NCI-H524 (cell line): Measurements from ENCODE around the gene SRPK2.
"Not testable (repeated sequence)": the region's sequence is repeated elsewhere in the genome, so short reads cannot be mapped to it uniquely, and the experiment has no call there.

Experiments
- DNase-seq, 2 experiments: peaks; one replicate each; lab custom pipeline; 2025; lab: John Stamatoyannopoulos, UW

SRPK2 gene

DNA sequence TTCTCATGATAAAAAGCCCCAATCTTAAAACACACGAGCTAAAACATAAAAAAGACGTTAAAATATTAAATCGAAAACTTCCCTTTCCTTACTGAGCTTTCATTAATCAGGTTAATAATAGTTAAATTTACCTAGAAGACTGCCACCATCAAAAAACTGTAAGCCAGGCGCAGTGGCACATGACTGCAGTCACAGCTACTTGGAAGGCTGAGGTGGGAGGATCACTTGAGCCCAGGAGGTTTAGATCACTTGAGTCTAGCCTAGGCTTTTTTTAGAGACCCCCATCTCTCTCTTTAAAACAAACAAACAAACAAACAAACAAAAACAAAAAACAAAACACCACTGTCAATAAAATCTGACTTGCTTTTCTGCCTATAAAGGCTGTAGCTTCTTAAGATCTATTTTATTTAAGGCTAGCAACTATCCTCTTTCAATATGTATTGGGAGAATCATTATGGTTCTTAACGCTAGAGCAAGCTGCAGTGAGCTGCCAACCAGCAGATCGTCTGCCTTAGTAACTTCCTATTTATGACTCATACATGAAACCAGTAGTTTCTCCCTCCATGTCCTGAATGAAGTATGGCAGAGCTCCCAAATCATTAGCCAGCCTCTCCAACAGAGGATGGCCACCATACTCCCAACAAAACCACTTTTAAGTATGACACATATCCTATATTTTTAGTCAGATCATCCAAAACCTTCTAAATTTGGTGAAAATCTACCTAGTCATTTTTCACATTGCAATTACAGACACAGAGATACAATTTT, 163.7 kb downstream of the SRPK2 start:
- DNase-seq = no peak

DNA sequence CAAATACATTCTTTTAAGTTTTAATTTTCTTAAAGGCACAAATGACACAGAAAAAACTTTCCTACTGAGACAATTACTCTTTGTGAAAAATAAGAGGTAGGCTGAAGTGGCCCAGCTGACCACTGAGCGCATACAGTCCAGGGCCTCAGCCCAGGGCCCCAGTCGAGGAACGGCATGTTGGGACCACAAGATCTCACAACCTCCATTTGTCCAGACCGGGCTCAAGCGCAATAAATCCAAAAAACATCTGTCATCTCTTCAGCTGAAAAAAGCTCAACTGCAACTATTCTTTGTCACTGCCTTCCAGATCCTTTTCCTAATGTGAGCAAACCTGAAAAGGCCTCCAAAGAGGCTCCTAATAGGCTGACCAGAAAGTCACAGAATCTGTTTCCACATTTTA, 165.8 kb downstream of the SRPK2 start:
- DNase-seq = peak; percentile 6 to 61

DNA sequence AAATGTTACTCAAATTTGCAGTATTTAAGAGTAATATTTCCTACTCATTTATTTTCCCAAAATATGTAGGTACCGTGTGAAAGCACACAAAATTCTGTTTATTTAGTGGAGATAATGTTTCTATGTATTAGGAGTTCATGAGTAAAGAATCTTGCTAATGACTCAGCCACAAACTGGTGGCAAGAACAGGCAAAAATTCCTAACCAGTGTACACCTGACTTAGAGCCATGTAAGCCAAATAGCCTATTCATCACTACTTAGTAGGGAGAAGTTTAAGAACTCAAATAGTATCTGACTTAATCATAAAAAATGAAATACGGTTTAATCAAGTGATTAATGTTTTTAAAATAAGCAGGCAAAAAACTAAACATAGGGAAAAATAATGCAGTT, 169.0 kb downstream of the SRPK2 start:
- no peak for DNase-seq

GRCh38 chr7:105218939-105219770, 169.6 kb downstream of the SRPK2 start:
- DNase-seq = peak in 1 of 2 experiments; percentile 9

DNA sequence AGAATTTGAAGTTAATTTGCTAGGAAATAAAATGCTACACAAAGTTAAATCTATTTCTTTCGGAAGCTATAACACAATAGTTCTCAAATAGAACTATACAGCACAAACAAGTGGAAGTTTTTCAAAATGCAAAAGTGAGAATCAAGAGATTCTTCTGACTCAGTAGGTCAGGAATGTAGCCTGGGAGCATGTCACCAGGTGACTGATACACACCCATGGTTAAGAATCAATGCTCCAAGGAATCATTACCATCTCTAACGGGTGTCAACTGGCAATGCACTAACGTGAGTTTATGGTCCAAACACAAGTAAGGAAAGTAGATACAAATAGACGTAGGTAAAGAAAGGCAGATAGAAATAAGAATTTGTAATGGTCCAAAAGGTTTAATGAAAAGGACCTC, 170.5 kb downstream of the SRPK2 start:
- DNase-seq = no peak

GRCh38 chr7:105216786-105217185, 171.9 kb downstream of the SRPK2 start:
- no peak for DNase-seq

GRCh38 chr7:105215821-105216220, 172.9 kb downstream of the SRPK2 start:
- DNase-seq = no peak

- DNase-seq = no peak
Observed at GRCh38 chr7:105215182-105215581, 173.5 kb downstream of the SRPK2 start.

DNA sequence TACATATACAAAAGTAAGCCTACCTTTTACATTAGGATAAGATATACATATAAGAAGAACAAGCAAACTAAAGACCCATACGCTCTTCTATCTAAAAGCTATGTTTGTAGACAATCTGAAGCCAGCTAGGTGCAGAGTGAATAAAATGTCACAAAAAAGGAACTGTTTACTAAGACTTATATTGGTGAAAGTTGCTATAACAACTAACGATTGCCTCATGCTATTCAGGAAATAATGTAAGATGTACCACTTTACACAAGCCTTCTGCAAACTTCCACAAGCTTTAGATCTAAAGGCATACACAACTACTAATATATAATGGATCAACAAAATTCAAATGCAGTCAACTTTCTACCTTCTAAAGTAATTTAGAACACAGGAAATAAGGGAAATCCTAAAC, 175.1 kb downstream of the SRPK2 start:
- DNase-seq = no peak

DNA sequence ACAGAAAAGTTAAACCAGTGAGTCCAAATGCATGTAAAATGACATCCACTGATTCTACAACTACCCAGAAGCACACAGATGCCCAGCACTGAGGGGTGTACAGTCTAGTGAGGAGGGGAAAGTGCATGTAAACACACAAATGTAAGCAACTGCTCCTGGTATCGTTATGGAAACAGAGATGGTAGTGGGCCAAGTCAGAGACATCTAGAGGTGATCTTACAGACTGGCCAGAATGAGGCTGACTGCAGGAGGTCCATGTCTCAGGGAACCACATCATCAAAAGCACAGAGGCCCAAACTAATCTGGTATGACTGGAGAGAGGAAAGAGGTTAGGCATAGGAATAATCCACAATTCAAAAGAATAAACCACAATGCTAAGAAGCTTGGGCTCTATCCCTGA, 176.5 kb downstream of the SRPK2 start:
- no peak for DNase-seq

DNA sequence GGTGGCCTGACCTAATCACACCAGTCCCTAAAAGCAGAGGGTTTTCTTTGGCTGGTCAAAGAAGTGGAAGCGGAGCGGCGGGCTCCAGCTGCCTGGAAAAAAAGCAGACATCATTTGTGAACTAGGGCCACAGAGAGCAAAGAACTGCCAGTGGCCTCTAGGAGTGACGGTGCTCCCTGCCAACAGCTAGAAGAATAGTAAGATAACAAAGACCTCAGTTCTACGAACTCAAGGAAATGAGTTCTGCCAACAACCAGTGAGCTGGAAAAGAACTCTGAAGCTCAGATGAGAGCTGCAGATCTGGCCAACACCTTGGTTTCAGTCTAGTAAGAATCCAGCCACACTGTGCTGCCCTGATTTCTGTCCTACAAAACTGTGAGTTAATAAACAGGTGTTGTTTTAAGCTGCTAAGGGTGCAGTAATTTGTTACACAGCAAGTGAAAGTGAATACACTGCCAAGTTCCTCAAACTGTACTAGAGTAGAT, 178.0 kb downstream of the SRPK2 start:
- no peak for DNase-seq

GRCh38 chr7:105209870-105210269, 178.9 kb downstream of the SRPK2 start:
- DNase-seq = no peak

GRCh38 chr7:105209433-105209832, 179.3 kb downstream of the SRPK2 start:
- DNase-seq = no peak

- no peak for DNase-seq
Observed at GRCh38 chr7:105206985-105207384, 181.7 kb downstream of the SRPK2 start.

DNA sequence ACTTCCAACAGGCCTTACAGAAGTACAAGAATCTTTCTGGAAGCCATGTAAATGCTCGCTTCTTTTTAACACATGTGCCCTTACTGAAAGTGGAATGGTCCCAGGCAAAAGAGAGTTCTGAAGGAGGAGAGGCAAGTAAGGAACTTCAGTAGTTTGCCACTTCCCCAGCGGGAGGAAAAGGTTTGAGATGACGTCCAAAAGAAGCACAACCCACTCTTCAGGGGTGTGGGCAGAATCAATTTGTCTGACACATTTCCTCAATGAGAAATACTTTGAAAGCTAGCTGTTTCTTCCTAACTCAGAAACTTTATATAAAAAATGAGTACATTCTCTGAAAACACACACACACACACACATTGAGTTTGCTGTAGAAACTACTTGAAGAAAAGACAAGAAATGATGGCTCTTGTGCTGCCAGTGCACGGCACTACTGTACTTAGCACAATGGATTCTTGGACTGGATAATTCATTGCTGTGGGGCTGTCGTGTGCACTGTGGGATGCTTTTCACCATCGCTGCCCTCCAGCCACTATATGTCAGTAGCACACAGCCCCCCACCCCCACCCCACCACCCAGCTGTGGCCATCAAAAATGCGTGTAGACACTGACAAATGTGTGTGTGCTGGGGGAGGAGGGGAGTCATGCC, 183.0 kb downstream of the SRPK2 start:
- DNase-seq = no peak

DNA sequence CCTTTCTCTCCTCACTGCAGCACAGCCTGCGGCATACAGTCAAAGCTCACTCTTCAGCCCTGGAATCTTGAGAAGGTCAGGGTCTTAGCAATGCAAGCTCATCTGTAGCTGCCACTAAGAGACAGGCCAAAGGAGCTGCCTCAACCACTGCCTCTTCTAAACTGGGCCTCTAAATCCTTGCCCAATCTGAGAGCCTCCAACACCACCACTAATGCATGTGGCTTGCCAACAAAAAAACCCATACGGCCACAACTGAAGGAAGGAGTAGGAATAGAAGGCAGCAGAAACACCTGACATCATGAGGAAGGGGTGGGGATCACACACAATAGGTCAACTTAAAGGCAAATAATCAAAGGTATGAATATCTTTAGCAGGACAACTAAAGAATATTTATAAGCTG, 183.8 kb downstream of the SRPK2 start:
- no peak for DNase-seq

GRCh38 chr7:105204520-105204919, 184.2 kb downstream of the SRPK2 start:
- DNase-seq = no peak

DNA sequence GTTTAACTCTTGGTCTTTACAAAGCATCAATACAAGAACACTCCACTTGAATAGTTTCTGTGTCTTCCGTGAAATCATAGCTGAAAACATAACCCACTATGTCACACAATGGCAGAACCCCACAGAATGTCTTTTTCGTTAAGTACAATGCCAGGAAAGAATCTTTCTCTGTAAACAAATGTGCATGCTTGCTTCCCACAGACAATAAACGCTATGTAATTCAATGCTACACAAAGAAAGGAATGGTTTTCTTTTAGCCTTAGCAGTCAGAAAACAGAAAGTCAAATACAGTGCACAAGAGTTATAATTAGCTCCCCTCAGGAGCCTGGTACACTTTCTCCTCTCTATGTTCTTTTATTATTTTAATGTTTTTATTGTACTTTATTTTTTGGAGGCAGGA, 186.1 kb downstream of the SRPK2 start:
- DNase-seq = no peak

- DNase-seq = no peak
Observed at GRCh38 chr7:105199386-105199785, 189.3 kb downstream of the SRPK2 start.

DNA sequence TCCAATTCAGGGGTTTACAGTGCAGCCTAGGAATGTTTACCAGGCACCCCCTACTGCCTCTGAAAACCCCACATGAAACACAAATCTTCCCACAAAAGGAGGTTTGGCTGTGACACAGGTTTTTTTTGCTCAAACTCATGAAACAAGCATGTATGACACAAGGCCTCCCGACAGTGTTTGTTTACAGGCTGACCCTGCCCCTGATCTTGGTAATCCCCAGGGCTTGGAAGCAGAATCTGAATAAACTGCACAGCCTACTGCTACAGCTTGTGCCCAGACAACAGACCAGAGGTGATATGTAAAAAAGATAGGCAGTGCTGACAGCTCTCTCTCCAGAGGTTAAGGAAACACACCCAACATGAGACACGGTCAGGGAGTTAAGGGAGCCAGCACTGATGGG, 190.5 kb downstream of the SRPK2 start:
- no peak for DNase-seq

- DNase-seq = no peak
Observed at GRCh38 chr7:105196473-105196872, 192.2 kb downstream of the SRPK2 start.

GRCh38 chr7:105195891-105196290, 192.8 kb downstream of the SRPK2 start:
- DNase-seq = no peak

DNA sequence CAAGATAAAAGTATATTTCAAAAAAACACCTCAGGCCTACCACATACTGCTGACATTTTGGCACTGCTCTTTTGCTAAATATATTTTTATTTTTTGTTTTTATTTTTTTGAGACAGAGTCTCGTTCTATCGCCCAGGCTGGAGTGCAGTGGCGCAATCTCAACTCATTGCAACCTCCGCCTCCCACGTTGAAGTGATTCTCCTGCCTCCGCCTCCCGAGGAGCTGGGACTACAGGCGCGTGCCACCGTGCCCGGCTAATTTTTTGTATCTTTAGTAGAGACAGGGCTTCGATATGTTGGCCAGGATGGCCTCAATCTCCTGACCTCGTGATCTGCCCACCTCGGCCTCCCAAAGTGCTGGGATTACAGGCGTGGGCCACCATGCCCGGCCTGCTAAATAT, 193.8 kb downstream of the SRPK2 start:
- DNase-seq = not testable (repeated sequence)
